Endodermal cell (in vitro differentiated cells): ENCODE data around the gene AIF1L. TPM values are rescaled to one million over a fixed set of nuclear protein-coding genes. Genes with fewer than 3 reads are reported as not detected.

Experiments
- DNase-seq: peaks from one replicate; pipeline ENCODE4 v3.0.0-alpha.2; 2017
- H3K27ac ChIP-seq: 2 replicates; pipeline ENCODE4 v1.5.1; 2013; ENCODE audit warnings: mild to moderate bottlenecking, low read depth, low read length, moderate library complexity
- H3K27me3 ChIP-seq: 2 replicates; pipeline ENCODE4 v1.6.1; 2013; ENCODE audit warnings: mild to moderate bottlenecking, low read length, moderate library complexity; ENCODE audit not compliant: insufficient read depth, control insufficient read depth, poor library complexity, severe bottlenecking
- H3K36me3 ChIP-seq: 2 replicates; pipeline ENCODE4 v1.7.0; 2013; ENCODE audit warnings: mild to moderate bottlenecking, low read length, moderate library complexity; ENCODE audit not compliant: control insufficient read depth, insufficient read depth
- H3K4me1 ChIP-seq: one replicate; pipeline ENCODE4 v1.7.0; 2013; ENCODE audit warnings: low read length; ENCODE audit not compliant: control insufficient read depth, insufficient read depth
- H3K4me3 ChIP-seq: 2 replicates; pipeline ENCODE4 v1.5.1; 2013; ENCODE audit warnings: mild to moderate bottlenecking, low read length, moderate library complexity
- H3K9ac ChIP-seq: 2 replicates; pipeline ENCODE4 v1.6.1; 2013; ENCODE audit warnings: mild to moderate bottlenecking, low read length, moderate library complexity; ENCODE audit not compliant: poor library complexity, severe bottlenecking; ENCODE audit errors: extremely low read depth
- H3K9me3 ChIP-seq: 2 replicates; pipeline ENCODE4 v1.6.1; 2013; ENCODE audit warnings: mild to moderate bottlenecking, low read length, moderate library complexity; ENCODE audit not compliant: control insufficient read depth
- H3K27ac Mint-ChIP-seq: 2 replicates; pipeline ENCODE4 v1.8.0; 2020; ENCODE audit warnings: mixed read lengths
- H3K27me3 Mint-ChIP-seq: 2 replicates; pipeline ENCODE4 v1.8.0; 2021; ENCODE audit warnings: mild to moderate bottlenecking, mixed read lengths; ENCODE audit not compliant: insufficient read depth
- H3K36me3 Mint-ChIP-seq: 2 replicates; pipeline ENCODE4 v1.8.0; 2020; ENCODE audit warnings: low read depth, mixed read lengths
- H3K4me1 Mint-ChIP-seq: 2 replicates; pipeline ENCODE4 v1.8.0; 2020; ENCODE audit warnings: mixed read lengths
- H3K4me3 Mint-ChIP-seq: 2 replicates; pipeline ENCODE4 v1.8.0; 2020; ENCODE audit warnings: mild to moderate bottlenecking, moderate library complexity, mixed read lengths
- H3K9me3 Mint-ChIP-seq: 2 replicates; pipeline ENCODE4 v1.8.0; 2020; ENCODE audit warnings: mild to moderate bottlenecking, mixed read lengths
- WGBS, 2 experiments: methylation state at CpG; one replicate each; pipeline versions ENCODE4 v1.1.5 to v1.1.7; 2013; ENCODE audit warnings: missing lambda C conversion rate in 2 of 2, mixed read lengths in 1 of 2; ENCODE audit not compliant: insufficient coverage in 1 of 2, insufficient read length in 1 of 2; 5-methylcytosine and 5-hydroxymethylcytosine counted together
- total RNA-seq, 2 donors: library from RNA; stranded (reverse); fragmentation: NEBNext Ultra II Directional in 1 of 2; extraction: Animal tissue kit (Norgen Biotek cat#: 25700) in 1 of 2; gene quantifications; 2 replicates in 1 of 2; 3 replicates in 1 of 2; pipeline ENCODE4 v1.2.1, GENCODE V29; 2021
- TF ChIP-seq, protein P1 (sequence below): fragments of 200-600 bp; sonication (generic); conservative IDR thresholded peaks from 2 replicates; pipeline ENCODE4 v1.5.0; 2021; ENCODE audit warnings: antibody characterized with exemption, mild to moderate bottlenecking

The AIF1L gene
- total RNA-seq, 2 donors from 2014 or later = 93.4 to 117 TPM

GRCh38 chr9:131094622-131095021 is 1.7 kb upstream of the AIF1L start:
- no peaks in the 10 kb centered on the region for H3K9me3 Mint-ChIP-seq
- no peaks in the 10 kb centered on the region for H3K9me3 ChIP-seq
- TF ChIP-seq, protein P1, sequence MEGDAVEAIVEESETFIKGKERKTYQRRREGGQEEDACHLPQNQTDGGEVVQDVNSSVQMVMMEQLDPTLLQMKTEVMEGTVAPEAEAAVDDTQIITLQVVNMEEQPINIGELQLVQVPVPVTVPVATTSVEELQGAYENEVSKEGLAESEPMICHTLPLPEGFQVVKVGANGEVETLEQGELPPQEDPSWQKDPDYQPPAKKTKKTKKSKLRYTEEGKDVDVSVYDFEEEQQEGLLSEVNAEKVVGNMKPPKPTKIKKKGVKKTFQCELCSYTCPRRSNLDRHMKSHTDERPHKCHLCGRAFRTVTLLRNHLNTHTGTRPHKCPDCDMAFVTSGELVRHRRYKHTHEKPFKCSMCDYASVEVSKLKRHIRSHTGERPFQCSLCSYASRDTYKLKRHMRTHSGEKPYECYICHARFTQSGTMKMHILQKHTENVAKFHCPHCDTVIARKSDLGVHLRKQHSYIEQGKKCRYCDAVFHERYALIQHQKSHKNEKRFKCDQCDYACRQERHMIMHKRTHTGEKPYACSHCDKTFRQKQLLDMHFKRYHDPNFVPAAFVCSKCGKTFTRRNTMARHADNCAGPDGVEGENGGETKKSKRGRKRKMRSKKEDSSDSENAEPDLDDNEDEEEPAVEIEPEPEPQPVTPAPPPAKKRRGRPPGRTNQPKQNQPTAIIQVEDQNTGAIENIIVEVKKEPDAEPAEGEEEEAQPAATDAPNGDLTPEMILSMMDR = no peak
- H3K4me1 ChIP-seq = peaks cover 20% of the 10 kb centered on the region
- H3K4me3 Mint-ChIP-seq = no peak overlapping the region
- peaks cover 16% of the 10 kb centered on the region for H3K27me3 Mint-ChIP-seq
- H3K27me3 ChIP-seq = no peaks in the 10 kb centered on the region
- no peak overlapping the region for H3K27ac ChIP-seq
- peaks cover 20% of the 10 kb centered on the region for H3K4me1 Mint-ChIP-seq
- DNase-seq = no peak
- 88 to 91% methylated on average over 12 of the region's 12 CpGs for WGBS, 2 experiments
- peaks cover 2% of the 10 kb centered on the region for H3K36me3 Mint-ChIP-seq
- H3K4me3 ChIP-seq = no peak overlapping the region
- H3K9ac ChIP-seq = no peak overlapping the region
- H3K36me3 ChIP-seq = no peaks in the 10 kb centered on the region
- no peak overlapping the region for H3K27ac Mint-ChIP-seq

DNA sequence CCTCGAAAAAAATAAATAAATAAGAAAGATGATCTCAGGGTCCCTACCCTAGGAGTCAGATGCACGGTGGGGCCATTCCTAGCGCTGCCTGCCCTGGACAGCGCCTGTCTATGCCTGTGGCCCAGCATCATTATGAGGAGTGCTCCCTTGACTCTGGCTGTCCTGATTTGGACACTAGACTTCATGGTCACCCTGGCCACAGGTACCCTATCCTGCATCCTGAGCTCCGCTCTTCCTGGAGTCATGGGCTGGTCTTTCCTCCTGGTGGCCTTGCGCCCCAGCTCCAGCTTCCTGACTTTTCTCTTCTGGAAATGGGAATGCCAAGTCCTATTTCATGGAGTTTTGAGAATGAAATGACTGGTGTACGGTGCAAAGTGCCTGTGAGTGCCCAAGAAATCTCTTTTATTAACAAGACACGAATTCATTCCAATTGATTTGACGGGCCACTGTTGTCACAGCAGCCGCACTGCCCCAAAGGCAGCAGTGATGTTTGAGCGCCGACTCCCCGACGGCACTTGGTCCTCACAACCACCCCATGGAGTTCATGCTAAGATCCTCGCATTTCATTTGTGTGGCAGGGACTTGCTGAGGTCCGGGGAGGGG is 564 bp upstream of the AIF1L start:
- H3K27me3 Mint-ChIP-seq = peaks cover 16% of the 10 kb centered on the region
- no peak overlapping the region for H3K27ac Mint-ChIP-seq
- peaks cover 20% of the 10 kb centered on the region for H3K4me1 Mint-ChIP-seq
- H3K27ac ChIP-seq = no peak overlapping the region
- no peak for DNase-seq
- no peaks in the 10 kb centered on the region for H3K27me3 ChIP-seq
- H3K36me3 ChIP-seq = no peaks in the 10 kb centered on the region
- H3K4me1 ChIP-seq = peaks cover 20% of the 10 kb centered on the region
- H3K9me3 ChIP-seq = no peaks in the 10 kb centered on the region
- H3K4me3 Mint-ChIP-seq = peak overlapping the region; percentile 75
- no peaks in the 10 kb centered on the region for H3K9me3 Mint-ChIP-seq
- H3K4me3 ChIP-seq = peak overlapping the region; percentile 64
- peak overlapping the region; percentile 18 for H3K9ac ChIP-seq
- TF ChIP-seq, protein P1 = no peak
- 47 to 72% methylated on average over 9 to 16 of the region's 16 CpGs for WGBS, 2 experiments
- peaks cover 2% of the 10 kb centered on the region for H3K36me3 Mint-ChIP-seq

DNA sequence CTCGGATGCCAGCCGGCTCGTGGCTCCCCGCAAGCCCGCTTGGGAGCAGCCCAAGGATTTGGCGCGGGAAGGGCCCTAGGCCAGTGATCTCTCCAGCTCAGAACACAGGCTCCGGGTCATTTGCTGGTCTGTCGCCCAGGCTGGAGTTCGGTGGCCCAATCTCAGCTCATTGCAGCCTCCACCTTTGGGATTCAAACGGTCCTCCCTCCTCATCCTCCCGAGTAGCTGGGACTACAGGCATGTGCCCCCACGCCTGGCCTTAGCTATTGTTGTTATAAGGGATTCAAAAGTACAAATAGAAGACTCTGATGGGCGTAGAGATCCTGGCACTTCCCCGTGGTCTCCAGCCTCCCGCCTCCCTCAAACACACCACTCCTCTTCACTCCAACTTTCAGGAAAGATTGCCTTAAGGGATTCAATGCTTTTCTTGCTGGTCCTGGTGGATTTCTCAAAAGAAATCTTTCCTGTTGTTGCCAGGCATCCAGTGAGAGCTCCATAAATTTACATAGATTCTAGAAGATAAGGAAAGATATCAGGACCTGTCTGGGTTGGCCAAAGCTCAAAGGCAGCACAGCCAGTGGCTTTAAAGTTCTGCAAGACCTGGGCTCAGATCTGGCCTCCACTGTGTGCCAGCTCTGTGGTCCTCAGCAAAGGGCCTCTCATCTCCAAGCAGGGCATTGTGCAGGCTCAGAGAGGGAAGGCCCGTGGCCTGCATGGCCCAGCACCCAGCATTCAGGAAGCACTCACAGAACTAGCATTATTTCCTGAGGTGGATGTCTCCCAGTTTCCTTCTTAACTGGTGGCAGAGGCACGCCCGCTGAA is 1.0 kb downstream of the AIF1L start:
- Histone ChIP-seq H3K9ac (peak overlapping the region; percentile 79), H3K27me3 (no peaks in the 10 kb centered on the region), H3K4me3 (peak overlapping the region; percentile 85), H3K9me3 (no peaks in the 10 kb centered on the region), H3K4me1 (peaks cover 20% of the 10 kb centered on the region), H3K36me3 (no peaks in the 10 kb centered on the region), H3K27ac (no peak overlapping the region)
- 26 to 69% methylated on average over 4 to 17 of the region's 19 CpGs for WGBS, 2 experiments
- no peaks in the 10 kb centered on the region for H3K9me3 Mint-ChIP-seq
- TF ChIP-seq, protein P1 = no peak
- DNase-seq = no peak
- peaks cover 16% of the 10 kb centered on the region for H3K27me3 Mint-ChIP-seq
- H3K4me3 Mint-ChIP-seq = peak overlapping the region; percentile 75
- peaks cover 4% of the 10 kb centered on the region for H3K36me3 Mint-ChIP-seq
- H3K4me1 Mint-ChIP-seq = peaks cover 20% of the 10 kb centered on the region
- H3K27ac Mint-ChIP-seq = peak overlapping the region; percentile 65
